HCT116 (cell line): ENCODE measurements around the gene KLHDC4. TPM values are rescaled to one million over a fixed set of nuclear protein-coding genes. Genes with fewer than 3 reads are reported as not detected.

ENCODE experiments used
- ATAC-seq: fragments of 200-7000 bp; cut with Tn5 transposase; 2 replicates; pipeline ENCODE4 v1.9.1; 2020; ENCODE audit warnings: mild to moderate bottlenecking, moderate library complexity
- BruUV-seq: library from RNA; stranded (reverse); fragments of 400-500 nt; replicated peaks from 2 replicates; lab custom pipeline; 2021; lab: Mats Ljungman, UMichigan
- CTCF ChIA-PET: fragments of 300-600 bp; sonication (Branson Sonifier 250); formaldehyde crosslinking; loops from one replicate; lab custom pipeline; 2021; ENCODE audit warnings: antibody characterized with exemption; lab: Charles Lee
- POLR2A ChIA-PET: fragments of 300-600, 350-600 bp; sonication (Branson Sonifier 250); formaldehyde crosslinking; loops from one replicate; lab custom pipeline; 2021; ENCODE audit warnings: antibody characterized with exemption; lab: Charles Lee
- RAD21 ChIA-PET, 2 experiments: fragments of 300-600 bp; sonication (Branson Sonifier 250); formaldehyde crosslinking; loops; one replicate each; lab custom pipeline; 2023; ENCODE audit warnings: low total read pairs in 2 of 2; ENCODE audit not compliant: uncharacterized antibody in 2 of 2, unreplicated experiment in 2 of 2, low non-redundant PET in 1 of 2; lab: Charles Lee
- DNase-seq: peaks from one replicate; pipeline ENCODE4 v3.0.0-alpha.2; 2010; ENCODE audit warnings: low read depth, low spot score
- H2AFZ ChIP-seq: fragments of 200-600 bp; shearing (Covaris generic), sonication (generic); 2 replicates; pipeline ENCODE4 v1.6.1; 2017; ENCODE audit warnings: low read depth, mixed run types, mixed read lengths, antibody characterized with exemption, low read length; ENCODE audit not compliant: poor library complexity, severe bottlenecking
- H3K27ac ChIP-seq: 2 replicates; pipeline ENCODE4 v1.5.1; 2012; ENCODE audit warnings: low read depth, low read length
- H3K27me3 ChIP-seq: fragments of 200-600 bp; sonication (generic); 2 replicates; pipeline ENCODE4 v1.6.1; 2016; ENCODE audit warnings: mixed run types, low read length, mixed read lengths; ENCODE audit not compliant: insufficient read depth
- H3K36me3 ChIP-seq, 2 experiments: fragments of 200-500 bp in 1 of 2; fragments of 200-600 bp in 1 of 2; sonication (Bioruptor generic) in 1 of 2; sonication (generic) in 1 of 2; 2 replicates each; pipeline versions ENCODE4 v1.5.1 to v1.6.1; 2014 to 2016; ENCODE audit warnings: low read length in 2 of 2, inconsistent platforms in 1 of 2, mixed read lengths in 1 of 2, mixed run types in 1 of 2; ENCODE audit not compliant: insufficient read depth in 2 of 2, control insufficient read depth in 1 of 2
- H3K4me1 ChIP-seq, 2 experiments: fragments of 200-600 bp in 1 of 2; sonication (generic) in 1 of 2; 2 replicates each; pipeline versions ENCODE4 v1.5.1 to v1.6.1; 2012 to 2017; ENCODE audit warnings: low read length in 2 of 2, inconsistent platforms in 1 of 2, mild to moderate bottlenecking in 1 of 2, mixed read lengths in 1 of 2, mixed run types in 1 of 2, moderate library complexity in 1 of 2; ENCODE audit not compliant: insufficient read depth in 2 of 2, control insufficient read depth in 1 of 2
- H3K4me2 ChIP-seq: fragments of 200-600 bp; sonication (generic); 2 replicates; pipeline ENCODE4 v1.6.1; 2017; ENCODE audit warnings: mixed run types, low read length, mixed read lengths
- H3K4me3 ChIP-seq, 2 experiments: fragments of 200-600 bp in 1 of 2; sonication (generic) in 1 of 2; replicated peaks in 1 of 2; 2 replicates each; pipeline ENCODE4 v1.5.1; 2011 to 2016; ENCODE audit warnings: low read length in 2 of 2, control low read depth in 1 of 2, low read depth in 1 of 2, mild to moderate bottlenecking in 1 of 2, mixed read lengths in 1 of 2, mixed run types in 1 of 2
- H3K79me2 ChIP-seq: fragments of 200-600 bp; sonication (generic); 2 replicates; pipeline ENCODE4 v1.6.1; 2017; ENCODE audit warnings: mild to moderate bottlenecking, mixed run types, low read length, moderate library complexity, mixed read lengths; ENCODE audit not compliant: insufficient read depth
- H3K9ac ChIP-seq: fragments of 200-600 bp; sonication (generic); 2 replicates; pipeline ENCODE4 v1.6.1; 2016; ENCODE audit warnings: low read length, mixed read lengths
- H3K9me2 ChIP-seq: fragments of 200-600 bp; sonication (generic), shearing (Covaris generic); 2 replicates; pipeline ENCODE4 v1.6.1; 2017; ENCODE audit warnings: mixed run types, mild to moderate bottlenecking, moderate library complexity; ENCODE audit not compliant: insufficient read depth
- H3K9me3 ChIP-seq, 2 experiments: fragments of 200-500 bp in 1 of 2; fragments of 200-600 bp in 1 of 2; sonication (Bioruptor generic) in 1 of 2; sonication (generic) in 1 of 2; 2 replicates each; pipeline ENCODE4 v1.6.1; 2014 to 2017; ENCODE audit warnings: low read length in 2 of 2, mixed read lengths in 2 of 2, inconsistent platforms in 1 of 2, low read depth in 1 of 2, mild to moderate bottlenecking in 1 of 2, mixed run types in 1 of 2, moderate library complexity in 1 of 2; ENCODE audit not compliant: control insufficient read depth in 1 of 2, insufficient read depth in 1 of 2
- H4K20me1 ChIP-seq: fragments of 200-600 bp; sonication (generic), shearing (Covaris generic); 2 replicates; pipeline ENCODE4 v1.6.1; 2017; ENCODE audit warnings: mixed run types, mild to moderate bottlenecking, moderate library complexity; ENCODE audit not compliant: insufficient read depth
- ATF3 ChIP-seq: IDR thresholded peaks from 2 replicates; pipeline ENCODE4 v1.6.1; 2012
- CBX3 ChIP-seq: IDR thresholded peaks from 2 replicates; pipeline ENCODE4 v1.6.1; 2012; ENCODE audit warnings: low read depth
- CEBPB ChIP-seq: IDR thresholded peaks from 2 replicates; pipeline ENCODE4 v1.6.1; 2012; ENCODE audit warnings: low read depth
- EGR1 ChIP-seq: IDR thresholded peaks from 2 replicates; pipeline ENCODE4 v1.6.1; 2012; ENCODE audit warnings: low read depth
- ELF1 ChIP-seq: IDR thresholded peaks from 2 replicates; pipeline ENCODE4 v1.6.1; 2012; ENCODE audit warnings: low read depth, borderline replicate concordance
- EZH2 ChIP-seq: fragments of 200-600 bp; sonication (generic); IDR thresholded peaks from 2 replicates; pipeline ENCODE4 v1.6.1; 2017; ENCODE audit warnings: antibody characterized with exemption, mixed run types
- EZH2phosphoT487 ChIP-seq: fragments of 200-600 bp; IDR thresholded peaks from 2 replicates; pipeline ENCODE4 v1.6.1; 2018; ENCODE audit warnings: antibody characterized with exemption, borderline replicate concordance
- FOSL1 ChIP-seq: IDR thresholded peaks from 2 replicates; pipeline ENCODE4 v1.6.1; 2012; ENCODE audit warnings: low read depth
- JUND ChIP-seq: IDR thresholded peaks from 2 replicates; pipeline ENCODE4 v1.6.1; 2012
- MAX ChIP-seq: IDR thresholded peaks from 2 replicates; pipeline ENCODE4 v1.6.1; 2012
- POLR2A ChIP-seq: IDR thresholded peaks from 2 replicates; pipeline ENCODE4 v1.7.0; 2011; ENCODE audit warnings: borderline replicate concordance; ENCODE audit not compliant: insufficient read depth, insufficient read length; ENCODE audit errors: extremely low read depth
- SIN3A ChIP-seq: IDR thresholded peaks from 2 replicates; pipeline ENCODE4 v1.6.1; 2012; ENCODE audit warnings: low read depth
- SRF ChIP-seq: IDR thresholded peaks from 2 replicates; pipeline ENCODE4 v1.6.1; 2012; ENCODE audit warnings: low read depth
- TCF7L2 ChIP-seq: IDR thresholded peaks from 2 replicates; pipeline ENCODE4 v1.7.0; 2011; ENCODE audit warnings: borderline replicate concordance, inconsistent platforms; ENCODE audit not compliant: insufficient read depth, insufficient read length; ENCODE audit errors: extremely low read depth
- YY1 ChIP-seq: IDR thresholded peaks from 2 replicates; pipeline ENCODE4 v1.6.1; 2011; ENCODE audit warnings: low read length, low read depth, moderate library complexity, mild to moderate bottlenecking; ENCODE audit not compliant: insufficient replicate concordance; ENCODE audit errors: extremely low read depth
- ZBTB33 ChIP-seq: IDR thresholded peaks from 2 replicates; pipeline ENCODE4 v1.6.1; 2011; ENCODE audit warnings: mild to moderate bottlenecking, low read length, moderate library complexity; ENCODE audit not compliant: insufficient replicate concordance; ENCODE audit errors: extremely low read depth
- ZFX ChIP-seq: fragments of 450-650 bp; IDR thresholded peaks from 2 replicates; pipeline ENCODE4 v1.6.1; 2017
- ZNF274 ChIP-seq: fragments of 200-500 bp; sonication (Bioruptor generic); IDR thresholded peaks from 2 replicates; pipeline ENCODE4 v1.6.1; 2014; ENCODE audit warnings: mild to moderate bottlenecking, low read depth, low read length, inconsistent platforms
- intact Hi-C: fragments of 100-400 bp; cut with micrococcal nuclease; formaldehyde crosslinking; loops from 2 replicates; pipeline ENCODE4 v1.10.0; 2022
- total RNA-seq: library from RNA; stranded (reverse); gene quantifications from one replicate; pipeline ENCODE4 v1.2.1, GENCODE V29; 2021; ENCODE audit not compliant: unreplicated experiment
- TF ChIP-seq, protein P1 (sequence below), 3 experiments: fragments of 200-600 bp in 1 of 3; sonication (generic) in 1 of 3; IDR thresholded peaks in 2 of 3; conservative IDR thresholded peaks in 1 of 3; 2 replicates each; pipeline ENCODE4 v1.5.1; 2012 to 2017; ENCODE audit warnings: low read depth in 2 of 3, low read length in 2 of 3, antibody characterized with exemption in 1 of 3, borderline replicate concordance in 1 of 3, control low read depth in 1 of 3, mild to moderate bottlenecking in 1 of 3, mixed read lengths in 1 of 3, mixed run types in 1 of 3, moderate library complexity in 1 of 3; ENCODE audit not compliant: insufficient read depth in 1 of 3
- TF ChIP-seq, protein P2 (sequence below): IDR thresholded peaks from 2 replicates; pipeline ENCODE4 v1.6.1; 2012; ENCODE audit warnings: low read depth

The KLHDC4 gene
- total RNA-seq, 1 experiment from 2014 or later = 107 TPM

DNA sequence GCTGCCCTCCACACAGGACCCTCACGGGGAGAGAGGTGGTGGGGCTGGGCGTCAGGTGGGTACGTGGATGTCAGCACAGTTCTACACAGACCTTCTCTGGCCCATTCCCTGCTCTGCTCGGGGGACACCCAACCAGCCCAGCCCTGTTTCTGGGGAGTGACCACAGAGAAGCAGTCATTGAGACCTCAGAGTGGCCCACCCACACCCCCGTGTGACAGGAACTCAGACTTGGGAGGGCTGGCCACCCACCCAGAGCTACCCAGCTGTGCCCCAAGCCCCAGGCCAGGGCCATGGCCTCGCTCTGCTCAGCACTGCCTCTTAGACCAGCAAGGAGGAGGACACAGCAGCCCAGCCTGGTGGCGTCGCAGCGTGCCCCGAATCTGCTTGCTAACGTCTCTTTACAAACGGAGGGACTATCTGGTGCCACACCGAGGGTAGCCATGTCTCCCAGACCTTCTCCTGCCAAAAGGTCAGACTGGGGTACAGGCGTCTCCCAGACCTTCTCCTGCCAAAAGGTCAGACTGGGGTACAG, 77.7 kb downstream of the KLHDC4 start:
- no TSS peak for BruUV-seq
- H3K79me2 ChIP-seq = no peaks in the 10 kb centered on the region
- no peak overlapping the region for H3K9ac ChIP-seq
- H3K9me3 ChIP-seq = no peaks in the 10 kb centered on the region
- no peak overlapping the region for H3K27ac ChIP-seq
- no peaks in the 10 kb centered on the region for H4K20me1 ChIP-seq
- H3K4me1 ChIP-seq = no peaks in the 10 kb centered on the region
- TF ChIP-seq CEBPB (no peak), TCF7L2 (no peak), ATF3 (no peak), YY1 (no peak), CBX3 (no peak), EGR1 (no peak), POLR2A (no peak), ZBTB33 (no peak), JUND (no peak), FOSL1 (no peak), SIN3A (no peak), MAX (no peak), ZFX (no peak), SRF (no peak), ZNF274 (no peak), EZH2phosphoT487 (no peak), EZH2 (no peak), ELF1 (no peak)
- TF ChIP-seq, protein P1, sequence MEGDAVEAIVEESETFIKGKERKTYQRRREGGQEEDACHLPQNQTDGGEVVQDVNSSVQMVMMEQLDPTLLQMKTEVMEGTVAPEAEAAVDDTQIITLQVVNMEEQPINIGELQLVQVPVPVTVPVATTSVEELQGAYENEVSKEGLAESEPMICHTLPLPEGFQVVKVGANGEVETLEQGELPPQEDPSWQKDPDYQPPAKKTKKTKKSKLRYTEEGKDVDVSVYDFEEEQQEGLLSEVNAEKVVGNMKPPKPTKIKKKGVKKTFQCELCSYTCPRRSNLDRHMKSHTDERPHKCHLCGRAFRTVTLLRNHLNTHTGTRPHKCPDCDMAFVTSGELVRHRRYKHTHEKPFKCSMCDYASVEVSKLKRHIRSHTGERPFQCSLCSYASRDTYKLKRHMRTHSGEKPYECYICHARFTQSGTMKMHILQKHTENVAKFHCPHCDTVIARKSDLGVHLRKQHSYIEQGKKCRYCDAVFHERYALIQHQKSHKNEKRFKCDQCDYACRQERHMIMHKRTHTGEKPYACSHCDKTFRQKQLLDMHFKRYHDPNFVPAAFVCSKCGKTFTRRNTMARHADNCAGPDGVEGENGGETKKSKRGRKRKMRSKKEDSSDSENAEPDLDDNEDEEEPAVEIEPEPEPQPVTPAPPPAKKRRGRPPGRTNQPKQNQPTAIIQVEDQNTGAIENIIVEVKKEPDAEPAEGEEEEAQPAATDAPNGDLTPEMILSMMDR (IDR thresholded peaks at IDR 0.05 in 2 of 3, conservative IDR thresholded peaks at IDR 0.05 in 1 of 3; ENCODE audit: borderline replicate concordance in 1 of 3, insufficient read depth in 1 of 3, low read depth in 2 of 3, low read length in 2 of 3) = no peak
- TF ChIP-seq, protein P2, sequence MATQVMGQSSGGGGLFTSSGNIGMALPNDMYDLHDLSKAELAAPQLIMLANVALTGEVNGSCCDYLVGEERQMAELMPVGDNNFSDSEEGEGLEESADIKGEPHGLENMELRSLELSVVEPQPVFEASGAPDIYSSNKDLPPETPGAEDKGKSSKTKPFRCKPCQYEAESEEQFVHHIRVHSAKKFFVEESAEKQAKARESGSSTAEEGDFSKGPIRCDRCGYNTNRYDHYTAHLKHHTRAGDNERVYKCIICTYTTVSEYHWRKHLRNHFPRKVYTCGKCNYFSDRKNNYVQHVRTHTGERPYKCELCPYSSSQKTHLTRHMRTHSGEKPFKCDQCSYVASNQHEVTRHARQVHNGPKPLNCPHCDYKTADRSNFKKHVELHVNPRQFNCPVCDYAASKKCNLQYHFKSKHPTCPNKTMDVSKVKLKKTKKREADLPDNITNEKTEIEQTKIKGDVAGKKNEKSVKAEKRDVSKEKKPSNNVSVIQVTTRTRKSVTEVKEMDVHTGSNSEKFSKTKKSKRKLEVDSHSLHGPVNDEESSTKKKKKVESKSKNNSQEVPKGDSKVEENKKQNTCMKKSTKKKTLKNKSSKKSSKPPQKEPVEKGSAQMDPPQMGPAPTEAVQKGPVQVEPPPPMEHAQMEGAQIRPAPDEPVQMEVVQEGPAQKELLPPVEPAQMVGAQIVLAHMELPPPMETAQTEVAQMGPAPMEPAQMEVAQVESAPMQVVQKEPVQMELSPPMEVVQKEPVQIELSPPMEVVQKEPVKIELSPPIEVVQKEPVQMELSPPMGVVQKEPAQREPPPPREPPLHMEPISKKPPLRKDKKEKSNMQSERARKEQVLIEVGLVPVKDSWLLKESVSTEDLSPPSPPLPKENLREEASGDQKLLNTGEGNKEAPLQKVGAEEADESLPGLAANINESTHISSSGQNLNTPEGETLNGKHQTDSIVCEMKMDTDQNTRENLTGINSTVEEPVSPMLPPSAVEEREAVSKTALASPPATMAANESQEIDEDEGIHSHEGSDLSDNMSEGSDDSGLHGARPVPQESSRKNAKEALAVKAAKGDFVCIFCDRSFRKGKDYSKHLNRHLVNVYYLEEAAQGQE = no peak
- RAD21 ChIA-PET = no interaction called here
- H3K4me3 ChIP-seq = no peak overlapping the region
- ATAC-seq = no peak
- no peak overlapping the region for H3K4me2 ChIP-seq
- no peak for DNase-seq
- no peak overlapping the region for H2AFZ ChIP-seq
- intact Hi-C loops = no loop called here
- no peaks in the 10 kb centered on the region for H3K9me2 ChIP-seq
- H3K36me3 ChIP-seq = no peaks in the 10 kb centered on the region
- CTCF ChIA-PET = no interaction called here
- POLR2A ChIA-PET = no interaction called here
- peaks cover 4% of the 10 kb centered on the region; the same call in 1 of the 2 replicates for H3K27me3 ChIP-seq
